ENCODE measurements around the gene DYRK1A. TPM values are rescaled to one million over a fixed set of nuclear protein-coding genes. Genes with fewer than 3 reads are reported as not detected.

The DYRK1A gene
- total and polyA plus RNA-seq, 10 of the 15 experiments (the other 5 are each of a cell fraction or from before 2014, with no cell fraction given), result 2.4 to 68.6 (median 30.7) TPM

GRCh38 chr21:37530901-37531351 lies 164.4 kb downstream of the DYRK1A start (continued):
- TF ChIP-seq E2F8 (IDR thresholded peaks at IDR 0.05; ENCODE audit: low read depth, partially characterized antibody) (no peak), E2F4 (IDR thresholded peaks at IDR 0.05; ENCODE audit: low read depth, low read length) (no peak), HDGF (IDR thresholded peaks at IDR 0.05) (no peak), CUX1 (IDR thresholded peaks at IDR 0.05; ENCODE audit: insufficient replicate concordance, low read depth, low read length) (no peak)

Data from GM12878 (cell line).